ENCODE data around the gene TMEM205.

DNA sequence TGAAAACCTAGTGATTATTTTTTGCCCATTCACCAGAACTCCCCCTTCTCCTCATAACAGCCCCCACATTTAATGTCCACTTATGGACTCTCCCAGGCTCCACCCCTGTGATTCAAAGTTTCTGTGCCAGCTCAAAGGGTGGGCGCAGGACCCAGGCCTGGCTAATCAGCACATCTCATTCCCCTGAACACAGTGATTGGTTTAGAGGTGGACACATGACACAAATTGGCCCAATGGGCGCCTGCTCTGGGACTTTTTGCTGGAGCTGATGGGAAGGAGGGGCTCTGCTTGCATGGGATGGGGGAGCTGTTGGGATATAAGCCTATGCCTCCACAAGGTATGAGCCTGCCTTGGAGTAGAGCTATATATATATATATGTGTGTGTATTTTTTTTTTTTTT lies 44.3 kb upstream of the TMEM205 start:
- TF ChIP-seq POLR2A (IDR thresholded peaks at IDR 0.05; ENCODE audit: extremely low read depth, insufficient read length), result no peak
- TF ChIP-seq, protein P1, sequence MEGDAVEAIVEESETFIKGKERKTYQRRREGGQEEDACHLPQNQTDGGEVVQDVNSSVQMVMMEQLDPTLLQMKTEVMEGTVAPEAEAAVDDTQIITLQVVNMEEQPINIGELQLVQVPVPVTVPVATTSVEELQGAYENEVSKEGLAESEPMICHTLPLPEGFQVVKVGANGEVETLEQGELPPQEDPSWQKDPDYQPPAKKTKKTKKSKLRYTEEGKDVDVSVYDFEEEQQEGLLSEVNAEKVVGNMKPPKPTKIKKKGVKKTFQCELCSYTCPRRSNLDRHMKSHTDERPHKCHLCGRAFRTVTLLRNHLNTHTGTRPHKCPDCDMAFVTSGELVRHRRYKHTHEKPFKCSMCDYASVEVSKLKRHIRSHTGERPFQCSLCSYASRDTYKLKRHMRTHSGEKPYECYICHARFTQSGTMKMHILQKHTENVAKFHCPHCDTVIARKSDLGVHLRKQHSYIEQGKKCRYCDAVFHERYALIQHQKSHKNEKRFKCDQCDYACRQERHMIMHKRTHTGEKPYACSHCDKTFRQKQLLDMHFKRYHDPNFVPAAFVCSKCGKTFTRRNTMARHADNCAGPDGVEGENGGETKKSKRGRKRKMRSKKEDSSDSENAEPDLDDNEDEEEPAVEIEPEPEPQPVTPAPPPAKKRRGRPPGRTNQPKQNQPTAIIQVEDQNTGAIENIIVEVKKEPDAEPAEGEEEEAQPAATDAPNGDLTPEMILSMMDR (IDR thresholded peaks at IDR 0.05; ENCODE audit: low read depth, low read length), result no peak
